ENCODE data around the gene RAD23A. TPM values are rescaled to one million over a fixed set of nuclear protein-coding genes. Genes with fewer than 3 reads are reported as not detected.
A peak's percentile ranks its signal among the peaks of the same experiment; 100 is the strongest.
"Not testable (repeated sequence)": the region's sequence is repeated elsewhere in the genome, so short reads cannot be mapped to it uniquely, and the experiment has no call there.

The RAD23A gene
- total RNA-seq, 1 donor from 2014 or later: 112 TPM

- TF ChIP-seq, protein P1, sequence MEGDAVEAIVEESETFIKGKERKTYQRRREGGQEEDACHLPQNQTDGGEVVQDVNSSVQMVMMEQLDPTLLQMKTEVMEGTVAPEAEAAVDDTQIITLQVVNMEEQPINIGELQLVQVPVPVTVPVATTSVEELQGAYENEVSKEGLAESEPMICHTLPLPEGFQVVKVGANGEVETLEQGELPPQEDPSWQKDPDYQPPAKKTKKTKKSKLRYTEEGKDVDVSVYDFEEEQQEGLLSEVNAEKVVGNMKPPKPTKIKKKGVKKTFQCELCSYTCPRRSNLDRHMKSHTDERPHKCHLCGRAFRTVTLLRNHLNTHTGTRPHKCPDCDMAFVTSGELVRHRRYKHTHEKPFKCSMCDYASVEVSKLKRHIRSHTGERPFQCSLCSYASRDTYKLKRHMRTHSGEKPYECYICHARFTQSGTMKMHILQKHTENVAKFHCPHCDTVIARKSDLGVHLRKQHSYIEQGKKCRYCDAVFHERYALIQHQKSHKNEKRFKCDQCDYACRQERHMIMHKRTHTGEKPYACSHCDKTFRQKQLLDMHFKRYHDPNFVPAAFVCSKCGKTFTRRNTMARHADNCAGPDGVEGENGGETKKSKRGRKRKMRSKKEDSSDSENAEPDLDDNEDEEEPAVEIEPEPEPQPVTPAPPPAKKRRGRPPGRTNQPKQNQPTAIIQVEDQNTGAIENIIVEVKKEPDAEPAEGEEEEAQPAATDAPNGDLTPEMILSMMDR (IDR thresholded peaks at IDR 0.05): no peak
- intact Hi-C loops (cut with micrococcal nuclease): no loop called here
- H3K27ac Mint-ChIP-seq: peak overlapping the region; percentile 41
- ChIA-PET POLR2A (interaction anchor here (0.6 to 4.3 kb wide), 4 partner anchors 8 to 155 kb away, joined by 3 to 20 read pairs (median 4); partner anchors contain the start of genes CALR and FARSA), CTCF (interaction anchor here (1.1 kb wide), 1 partner anchor 113 kb away, joined by 3 read pairs; no protein-coding TSS in a partner anchor)
- ATAC-seq (ENCODE audit: low read depth) (no peak), DNase-seq (no peak)
- no peak overlapping the region for H3K4me3 Mint-ChIP-seq
- no peaks in the 10 kb centered on the region for H3K27me3 Mint-ChIP-seq
- H3K36me3 Mint-ChIP-seq (ENCODE audit: low read depth): peaks cover 89% of the 10 kb centered on the region
- H3K4me1 Mint-ChIP-seq: peaks cover 43% of the 10 kb centered on the region
- H3K9me3 Mint-ChIP-seq: no peaks in the 10 kb centered on the region
Measured at GRCh38 chr19:12947702-12948611, 2.3 kb downstream of the RAD23A start.

GRCh38 chr19:12948612-12949362, 3.1 kb downstream of the RAD23A start:
- ATAC-seq (ENCODE audit: low read depth) (no peak), DNase-seq (no peak)
- no peaks in the 10 kb centered on the region for H3K9me3 Mint-ChIP-seq
- intact Hi-C loops (cut with micrococcal nuclease): no loop called here
- no peak overlapping the region for H3K27ac Mint-ChIP-seq
- ChIA-PET CTCF (interaction anchor here (1.1 to 1.7 kb wide), 2 partner anchors 17 to 112 kb away, joined by 3 to 4 read pairs; no protein-coding TSS in a partner anchor), POLR2A (interaction anchor here (0.6 to 4.3 kb wide), 3 partner anchors 10 to 155 kb away, joined by 3 to 20 read pairs (median 4); partner anchors contain the start of genes CALR and FARSA)
- TF ChIP-seq, protein P1 (IDR thresholded peaks at IDR 0.05): no peak
- peaks cover 88% of the 10 kb centered on the region for H3K36me3 Mint-ChIP-seq (ENCODE audit: low read depth)
- H3K4me1 Mint-ChIP-seq: peaks cover 39% of the 10 kb centered on the region
- no peaks in the 10 kb centered on the region for H3K27me3 Mint-ChIP-seq
- H3K4me3 Mint-ChIP-seq: no peak overlapping the region

GRCh38 chr19:12949363-12950283, 4.0 kb downstream of the RAD23A start:
- TF ChIP-seq, protein P1 (IDR thresholded peaks at IDR 0.05): no peak
- Mint-ChIP-seq H3K27ac (peak overlapping the region; percentile 59), H3K9me3 (no peaks in the 10 kb centered on the region), H3K4me3 (no peak overlapping the region), H3K27me3 (no peaks in the 10 kb centered on the region), H3K4me1 (peaks cover 39% of the 10 kb centered on the region), H3K36me3 (ENCODE audit: low read depth) (peaks cover 89% of the 10 kb centered on the region)
- intact Hi-C loops (cut with micrococcal nuclease): no loop called here
- no peak for ATAC-seq (ENCODE audit: low read depth)
- POLR2A ChIA-PET: interaction anchor here (1.3 to 4.3 kb wide), 3 partner anchors 11 to 59 kb away, joined by 3 to 20 read pairs (median 3); partner anchors contain the start of genes CALR, FARSA and GCDH
- CTCF ChIA-PET: interaction anchor here (1.7 kb wide), 1 partner anchor 16 kb away, joined by 4 read pairs; no protein-coding TSS in a partner anchor
- DNase-seq: no peak

- ATAC-seq (ENCODE audit: low read depth); H3K4me3 Mint-ChIP-seq; H3K9me3 Mint-ChIP-seq; DNase-seq; CTCF ChIA-PET; H3K27me3 Mint-ChIP-seq; H3K27ac Mint-ChIP-seq; intact Hi-C loops (cut with micrococcal nuclease): not testable (repeated sequence)
- POLR2A ChIA-PET: interaction anchor here (0.9 to 1.7 kb wide), 3 partner anchors 13 to 142 kb away, joined by 3 to 6 read pairs (median 4); partner anchors contain the start of gene FARSA
- H3K36me3 Mint-ChIP-seq (ENCODE audit: low read depth): peaks cover 77% of the 10 kb centered on the region
- peaks cover 36% of the 10 kb centered on the region for H3K4me1 Mint-ChIP-seq
Measured at GRCh38 chr19:12952050-12952449, 6.4 kb downstream of the RAD23A start.
